GM19395 (cell line): ENCODE results near the gene EOGT.

Experiments
- ATAC-seq: cut with Tn5 transposase; IDR thresholded peaks from one replicate; pipeline ENCODE4 v1.9.1; 2021; ENCODE audit warnings: mild to moderate bottlenecking, moderate library complexity; ENCODE audit not compliant: unreplicated experiment

EOGT gene

GRCh38 chr3:68963891-68964290 is 49.6 kb downstream of the EOGT start:
- no peak for ATAC-seq

- ATAC-seq: no peak
Measured at GRCh38 chr3:68963376-68963775, 50.1 kb downstream of the EOGT start.

- ATAC-seq: no peak
Measured at GRCh38 chr3:68958932-68959331, 54.6 kb downstream of the EOGT start.

- ATAC-seq: no peak
Measured at GRCh38 chr3:68957895-68958294, 55.6 kb downstream of the EOGT start.

- no peak for ATAC-seq
Measured at GRCh38 chr3:68953816-68954444, 59.6 kb downstream of the EOGT start.

- no peak for ATAC-seq
Measured at GRCh38 chr3:68945225-68945624, 68.3 kb downstream of the EOGT start.

- no peak for ATAC-seq
Measured at GRCh38 chr3:68943753-68944500, 69.6 kb downstream of the EOGT start.

- no peak for ATAC-seq
Measured at GRCh38 chr3:68941055-68941454, 72.4 kb downstream of the EOGT start.

GRCh38 chr3:68936856-68937255 is 76.6 kb downstream of the EOGT start:
- no peak for ATAC-seq

- ATAC-seq: no peak
Measured at GRCh38 chr3:68935778-68936177, 77.7 kb downstream of the EOGT start.

- no peak for ATAC-seq
Measured at GRCh38 chr3:68931406-68932149, 81.9 kb downstream of the EOGT start.
